ENCODE measurements around the gene IFT80. TPM values are rescaled to one million over a fixed set of nuclear protein-coding genes. Genes with fewer than 3 reads are reported as not detected.

Gene IFT80
- 44.1 and 47.0 TPM in 2 replicates for total RNA-seq
- total RNA-seq (2013), result 32.5 TPM
- polyA plus RNA-seq, result 17.7 and 25.1 TPM in 2 replicates
- polyA minus RNA-seq, result 8.1 and 11.7 TPM in 2 replicates

GRCh38 chr3:160399125-160400029 is at the start of gene IFT80, which contains the start of gene SMC4:
IFT80 (minus strand) TSS chr3:160399225; CDS start chr3:160384600, 14,625 bp downstream.
SMC4 (plus strand) TSS chr3:160399650; CDS start chr3:160400827, 1,177 bp downstream.
- ChIA-PET CTCF (interaction anchor here (1.1 to 2.0 kb wide), 5 partner anchors 14 to 476 kb away, joined by 3 to 9 read pairs (median 4); partner anchors contain the start of gene IL12A), POLR2A (interaction anchor here (1.3 kb wide), 1 partner anchor 50 kb away, joined by 4 read pairs; the partner anchor contains the start of gene TRIM59)
- Histone ChIP-seq H3K27ac (ENCODE audit: low read length in 2 of 2) (peak within 1 kb of the TSS; percentile 69 to 97), H3K4me2 (replicated peaks; ENCODE audit: low read depth, low read length, poor library complexity, severe bottlenecking) (peak within 1 kb of the TSS; percentile 93), H3K9ac (ENCODE audit: low read length) (peak within 1 kb of the TSS; percentile 89), H3K4me1 (ENCODE audit: control insufficient read depth in 2 of 2, insufficient read depth in 2 of 2, low read length in 2 of 2) (peaks cover 26 to 45% of the 10 kb centered on the region in 2 donors), H4K20me1 (ENCODE audit: control insufficient read depth, insufficient read depth, low read length, poor library complexity, severe bottlenecking) (peaks cover 33% of the 10 kb centered on the region), H3K36me3 (replicated peaks in 1 of 2; ENCODE audit: control extremely low read depth in 1 of 2, control insufficient read depth in 1 of 2, extremely low read depth in 1 of 2, insufficient read depth in 2 of 2, low read length in 1 of 2) (no peaks in the 10 kb centered on the region), H3K27me3 (replicated peaks in 1 of 4; ENCODE audit: control extremely low read depth in 1 of 4, control insufficient read depth in 3 of 4, insufficient read depth in 4 of 4, low read length in 3 of 4) (peaks cover 0 to 25% (median 7%) of the 10 kb centered on the region in 4 experiments), H3K4me3 (ENCODE audit: control extremely low read depth in 1 of 5, extremely low read depth in 1 of 5, insufficient read depth in 1 of 5, low read depth in 2 of 5, low read length in 4 of 5) (peak within 1 kb of the TSS; percentile 71 to 97 (median 85)), H3K79me2 (ENCODE audit: control insufficient read depth, insufficient read depth, low read length) (peaks cover 67% of the 10 kb centered on the region), H3K9me3 (ENCODE audit: control extremely low read depth in 1 of 3, control insufficient read depth in 2 of 3, insufficient read depth in 1 of 3, low read length in 2 of 3) (no peaks in the 10 kb centered on the region), H2AFZ (ENCODE audit: insufficient read depth, low read depth, low read length, poor library complexity, severe bottlenecking) (peak within 1 kb of the TSS; percentile 93)
- H3K9me3 Mint-ChIP-seq (ENCODE audit: insufficient read depth), result no peaks in the 10 kb centered on the region
- intact Hi-C loops (cut with micrococcal nuclease), result loop anchor here (1.0 to 10.0 kb wide), 7 partner anchors 50 to 1597 kb away; partner anchors contain the start of genes C3orf80, IL12A, KPNA4 and MFSD1
- peak within 1 kb of the TSS; percentile 98 for H3K27ac Mint-ChIP-seq
- H3K4me1 Mint-ChIP-seq, result peaks cover 43% of the 10 kb centered on the region
- H3K27me3 Mint-ChIP-seq, result no peaks in the 10 kb centered on the region
- DNase-seq, result peak; percentile 97
- TF ChIP-seq, protein P1, sequence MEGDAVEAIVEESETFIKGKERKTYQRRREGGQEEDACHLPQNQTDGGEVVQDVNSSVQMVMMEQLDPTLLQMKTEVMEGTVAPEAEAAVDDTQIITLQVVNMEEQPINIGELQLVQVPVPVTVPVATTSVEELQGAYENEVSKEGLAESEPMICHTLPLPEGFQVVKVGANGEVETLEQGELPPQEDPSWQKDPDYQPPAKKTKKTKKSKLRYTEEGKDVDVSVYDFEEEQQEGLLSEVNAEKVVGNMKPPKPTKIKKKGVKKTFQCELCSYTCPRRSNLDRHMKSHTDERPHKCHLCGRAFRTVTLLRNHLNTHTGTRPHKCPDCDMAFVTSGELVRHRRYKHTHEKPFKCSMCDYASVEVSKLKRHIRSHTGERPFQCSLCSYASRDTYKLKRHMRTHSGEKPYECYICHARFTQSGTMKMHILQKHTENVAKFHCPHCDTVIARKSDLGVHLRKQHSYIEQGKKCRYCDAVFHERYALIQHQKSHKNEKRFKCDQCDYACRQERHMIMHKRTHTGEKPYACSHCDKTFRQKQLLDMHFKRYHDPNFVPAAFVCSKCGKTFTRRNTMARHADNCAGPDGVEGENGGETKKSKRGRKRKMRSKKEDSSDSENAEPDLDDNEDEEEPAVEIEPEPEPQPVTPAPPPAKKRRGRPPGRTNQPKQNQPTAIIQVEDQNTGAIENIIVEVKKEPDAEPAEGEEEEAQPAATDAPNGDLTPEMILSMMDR (IDR thresholded peaks at IDR 0.05), result no peak
- no peak for TF ChIP-seq EZH2 (IDR thresholded peaks at IDR 0.05; ENCODE audit: borderline replicate concordance, insufficient read depth, low read depth, low read length, poor library complexity, severe bottlenecking)
- peak within 1 kb of the TSS; percentile 98 for H3K4me3 Mint-ChIP-seq
- WGBS (ENCODE audit: insufficient coverage), result under 1% methylated on average over 59 of the region's 63 CpGs
- ATAC-seq (ENCODE audit: low read depth), result peak; percentile 96
